ENCODE data around the gene ARHGAP12.

ARHGAP12 gene

GRCh38 chr10:31762316-31762715, 166.3 kb downstream of the ARHGAP12 start:
- no peak for DNase-seq (ENCODE audit: low read depth)
- TF ChIP-seq CTCF (IDR thresholded peaks at IDR 0.05; ENCODE audit: low read length, missing control alignments): no peak
- no peak overlapping the region for H3K4me3 ChIP-seq (replicated peaks; ENCODE audit: low read depth, low read length)

GRCh38 chr10:31761156-31761555, 167.5 kb downstream of the ARHGAP12 start:
- no peak for DNase-seq (ENCODE audit: low read depth)
- no peak overlapping the region for H3K4me3 ChIP-seq (replicated peaks; ENCODE audit: low read depth, low read length)
- TF ChIP-seq CTCF (IDR thresholded peaks at IDR 0.05; ENCODE audit: low read length, missing control alignments): no peak

GRCh38 chr10:31760674-31761081, 168.0 kb downstream of the ARHGAP12 start:
- no peak for DNase-seq (ENCODE audit: low read depth)
- TF ChIP-seq CTCF (IDR thresholded peaks at IDR 0.05; ENCODE audit: low read length, missing control alignments): no peak
- peak overlapping the region; percentile 31 for H3K4me3 ChIP-seq (replicated peaks; ENCODE audit: low read depth, low read length)

GRCh38 chr10:31759799-31760626, 168.6 kb downstream of the ARHGAP12 start:
- no peak for TF ChIP-seq CTCF (IDR thresholded peaks at IDR 0.05; ENCODE audit: low read length, missing control alignments)
- H3K4me3 ChIP-seq (replicated peaks; ENCODE audit: low read depth, low read length): peak overlapping the region; percentile 84
- peak; percentile 99 for DNase-seq (ENCODE audit: low read depth)

- TF ChIP-seq CTCF (IDR thresholded peaks at IDR 0.05; ENCODE audit: low read length, missing control alignments): no peak
- H3K4me3 ChIP-seq (replicated peaks; ENCODE audit: low read depth, low read length): peak overlapping the region; percentile 84
- peak; percentile 43 for DNase-seq (ENCODE audit: low read depth)
Measured at GRCh38 chr10:31759124-31759798, 169.4 kb downstream of the ARHGAP12 start.

- TF ChIP-seq CTCF (IDR thresholded peaks at IDR 0.05; ENCODE audit: low read length, missing control alignments): no peak
- DNase-seq (ENCODE audit: low read depth): peak; percentile 33
- no peak overlapping the region for H3K4me3 ChIP-seq (replicated peaks; ENCODE audit: low read depth, low read length)
Measured at GRCh38 chr10:31758495-31758894, 170.1 kb downstream of the ARHGAP12 start.
